HepG2 (cell line): ENCODE data around the gene WNK4. TPM values are rescaled to one million over a fixed set of nuclear protein-coding genes. Genes with fewer than 3 reads are reported as not detected.
A peak's percentile ranks its signal among the peaks of the same experiment; 100 is the strongest.

Source experiments
- CHD4 ChIP-seq: fragments of 200-600 bp; sonication (generic); IDR thresholded peaks from 2 replicates; pipeline ENCODE4 v1.7.0; 2017; ENCODE audit warnings: mild to moderate bottlenecking, low read length, borderline replicate concordance
- DRAP1 ChIP-seq: IDR thresholded peaks from 2 replicates; pipeline ENCODE4 v1.6.1; 2016; ENCODE audit warnings: missing genetic modification reagents, missing compliant biosample characterization
- FOSL2 ChIP-seq: sonication (generic); formaldehyde crosslinking; IDR thresholded peaks from 2 replicates; pipeline ENCODE4 v1.4.0; 2020; ENCODE audit warnings: missing genetic modification reagents
- GATA4 ChIP-seq: sonication (generic); IDR thresholded peaks from 2 replicates; pipeline ENCODE4 v1.6.1; 2016; ENCODE audit warnings: antibody characterized with exemption, low read depth, borderline replicate concordance
- HIC2 ChIP-seq: sonication (generic); formaldehyde crosslinking; IDR thresholded peaks from 2 replicates; pipeline ENCODE4 v1.9.0; 2022; ENCODE audit warnings: low read depth, missing genetic modification reagents
- HOXA5 ChIP-seq: sonication (generic); formaldehyde crosslinking; IDR thresholded peaks from 2 replicates; pipeline ENCODE4 v1.4.0; 2020; ENCODE audit warnings: missing genetic modification reagents
- IKZF4 ChIP-seq: sonication (generic); formaldehyde crosslinking; IDR thresholded peaks from 2 replicates; pipeline ENCODE4 v1.5.1; 2020; ENCODE audit warnings: borderline replicate concordance, mild to moderate bottlenecking, low read depth, missing genetic modification reagents; ENCODE audit errors: not compliant biosample characterization
- JUN ChIP-seq: sonication (generic); formaldehyde crosslinking; IDR thresholded peaks from 2 replicates; pipeline ENCODE4 v1.4.0; 2020; ENCODE audit warnings: mild to moderate bottlenecking, missing genetic modification reagents
- KLF11 ChIP-seq: IDR thresholded peaks from 2 replicates; pipeline ENCODE4 v1.6.1; 2016; ENCODE audit warnings: missing compliant biosample characterization
- PHF21A ChIP-seq: sonication (generic); formaldehyde crosslinking; IDR thresholded peaks from 2 replicates; pipeline ENCODE4 v1.5.0; 2020; ENCODE audit warnings: mild to moderate bottlenecking, missing genetic modification reagents
- RCOR2 ChIP-seq: IDR thresholded peaks from 2 replicates; pipeline ENCODE4 v1.6.1; 2016; ENCODE audit warnings: missing biosample characterization, missing genetic modification reagents
- ZBTB8A ChIP-seq: sonication (generic); formaldehyde crosslinking; IDR thresholded peaks from 2 replicates; pipeline ENCODE4 v1.4.0; 2020; ENCODE audit warnings: mild to moderate bottlenecking, low read depth, missing genetic modification reagents, borderline replicate concordance
- ZFP62 ChIP-seq: sonication (generic); formaldehyde crosslinking; IDR thresholded peaks from 2 replicates; pipeline ENCODE4 v1.4.0; 2020; ENCODE audit warnings: missing genetic modification reagents
- ZFY ChIP-seq: sonication (generic); formaldehyde crosslinking; IDR thresholded peaks from 2 replicates; pipeline ENCODE4 v1.4.0; 2020; ENCODE audit warnings: missing genetic modification reagents
- ZKSCAN1 ChIP-seq: fragments of 150-350 bp; IDR thresholded peaks from 2 replicates; pipeline ENCODE4 v1.6.1; 2014; ENCODE audit warnings: low read length
- ZNF10 ChIP-seq: sonication (generic); formaldehyde crosslinking; IDR thresholded peaks from 2 replicates; pipeline ENCODE4 v1.4.0; 2020; ENCODE audit warnings: mild to moderate bottlenecking, low read depth, missing genetic modification reagents, borderline replicate concordance
- ZNF138 ChIP-seq: sonication (generic); formaldehyde crosslinking; IDR thresholded peaks from 2 replicates; pipeline ENCODE4 v1.5.0; 2020; ENCODE audit warnings: mild to moderate bottlenecking, low read depth, missing genetic modification reagents
- ZNF326 ChIP-seq: sonication (generic); formaldehyde crosslinking; IDR thresholded peaks from 2 replicates; pipeline ENCODE4 v1.4.0; 2020; ENCODE audit warnings: missing genetic modification reagents, borderline replicate concordance
- ZNF468 ChIP-seq: sonication (generic); formaldehyde crosslinking; IDR thresholded peaks from 2 replicates; pipeline ENCODE4 v1.8.0; 2022; ENCODE audit warnings: mild to moderate bottlenecking, moderate library complexity, missing genetic modification reagents
- ZNF543 ChIP-seq: sonication (generic); formaldehyde crosslinking; IDR thresholded peaks from 2 replicates; pipeline ENCODE4 v1.4.0; 2020; ENCODE audit warnings: mild to moderate bottlenecking, missing genetic modification reagents
- ZNF567 ChIP-seq: sonication (generic); formaldehyde crosslinking; IDR thresholded peaks from 2 replicates; pipeline ENCODE4 v1.8.1; 2023; ENCODE audit warnings: mild to moderate bottlenecking, missing genetic modification reagents, borderline replicate concordance
- ZNF724P ChIP-seq: sonication (generic); formaldehyde crosslinking; IDR thresholded peaks from 2 replicates; pipeline ENCODE4 v1.8.0; 2022; ENCODE audit warnings: missing genetic modification reagents, borderline replicate concordance
- ZNF777 ChIP-seq: sonication (generic); formaldehyde crosslinking; IDR thresholded peaks from 2 replicates; pipeline ENCODE4 v1.4.0; 2020; ENCODE audit warnings: missing genetic modification reagents
- ZNF781 ChIP-seq: sonication (generic); formaldehyde crosslinking; IDR thresholded peaks from 2 replicates; pipeline ENCODE4 v1.5.1; 2020; ENCODE audit warnings: borderline replicate concordance, mild to moderate bottlenecking, missing genetic modification reagents; ENCODE audit errors: not compliant biosample characterization
- ZNF839 ChIP-seq: sonication (generic); formaldehyde crosslinking; IDR thresholded peaks from 2 replicates; pipeline ENCODE4 v1.4.0; 2020; ENCODE audit warnings: missing genetic modification reagents, mild to moderate bottlenecking, borderline replicate concordance
- polyA plus RNA-seq, 8 experiments: library from polyadenylated mRNA; depleted of rRNA in 3 of 8; stranded (reverse) in 7 of 8; unstranded in 1 of 8; fragments of >200 nt; fragmentation: Illumina TruSeq in 4 of 8; extraction: Trizol in 4 of 8; gene quantifications; 2 replicates each; pipeline versions ENCODE4 v1.2.1 to v1.2.3, GENCODE V29; 2011 to 2016; ENCODE audit warnings: low read depth in 4 of 8, missing spikeins in 1 of 8, mixed read lengths in 1 of 8; ENCODE audit not compliant: insufficient read depth in 1 of 8
- total RNA-seq, 5 experiments: library from RNA; depleted of rRNA; stranded (reverse); fragments of >200 nt; fragmentation: Illumina TruSeq; extraction: Trizol; gene quantifications; 2 replicates each; pipeline ENCODE4 v1.2.3, GENCODE V29; 2016; ENCODE audit warnings: low read depth in 1 of 5
- TF ChIP-seq, protein P1 (sequence below): sonication (generic); formaldehyde crosslinking; IDR thresholded peaks from 2 replicates; pipeline ENCODE4 v1.4.0; 2020; ENCODE audit warnings: missing genetic modification reagents

The WNK4 gene
- total and polyA plus RNA-seq, 2 of the 13 experiments (the other 11 are each of a cell fraction or from before 2014, with no cell fraction given), result 2.7 to 13.7 TPM

- no peak; the same call in 1 of the 2 replicates for TF ChIP-seq HOXA5
- TF ChIP-seq GATA4, result no peak
- TF ChIP-seq ZBTB8A (CRISPR knock-in tag), result no peak; the same call in 1 of the 2 replicates
- TF ChIP-seq ZNF138 (CRISPR knock-in tag), result peak; percentile 48; the same call in 1 of the 2 replicates
- no peak for TF ChIP-seq ZNF724P
- TF ChIP-seq RCOR2 (CRISPR knock-in tag), result no peak
- TF ChIP-seq HIC2, result peak; percentile 33; the same call in 1 of the 2 replicates
- peak; percentile 75 for TF ChIP-seq ZNF781 (CRISPR knock-in tag)
- TF ChIP-seq ZNF567 (CRISPR knock-in tag), result no peak
- TF ChIP-seq ZFP62 (CRISPR knock-in tag), result no peak
- TF ChIP-seq DRAP1 (CRISPR knock-in tag), result no peak; the same call in 1 of the 2 replicates
- TF ChIP-seq KLF11 (CRISPR knock-in tag), result no peak
- peak; percentile 85 for TF ChIP-seq ZFY (CRISPR knock-in tag)
- no peak for TF ChIP-seq ZNF543 (CRISPR knock-in tag)
- no peak for TF ChIP-seq CHD4
- no peak for TF ChIP-seq ZNF468 (CRISPR knock-in tag)
- TF ChIP-seq ZNF777 (CRISPR knock-in tag), result no peak
- TF ChIP-seq PHF21A (CRISPR knock-in tag), result no peak
- no peak for TF ChIP-seq ZNF839 (CRISPR knock-in tag)
- 0 out of 2 replicates have a peak, but pooled peaks have one; percentile 74 for TF ChIP-seq ZNF10 (CRISPR knock-in tag)
- peak; percentile 22 for TF ChIP-seq IKZF4 (CRISPR knock-in tag)
- TF ChIP-seq ZNF326, result no peak
- TF ChIP-seq FOSL2 (CRISPR knock-in tag), result peak; percentile 23; the same call in 1 of the 2 replicates
- no peak for TF ChIP-seq ZKSCAN1
- TF ChIP-seq, protein P1, sequence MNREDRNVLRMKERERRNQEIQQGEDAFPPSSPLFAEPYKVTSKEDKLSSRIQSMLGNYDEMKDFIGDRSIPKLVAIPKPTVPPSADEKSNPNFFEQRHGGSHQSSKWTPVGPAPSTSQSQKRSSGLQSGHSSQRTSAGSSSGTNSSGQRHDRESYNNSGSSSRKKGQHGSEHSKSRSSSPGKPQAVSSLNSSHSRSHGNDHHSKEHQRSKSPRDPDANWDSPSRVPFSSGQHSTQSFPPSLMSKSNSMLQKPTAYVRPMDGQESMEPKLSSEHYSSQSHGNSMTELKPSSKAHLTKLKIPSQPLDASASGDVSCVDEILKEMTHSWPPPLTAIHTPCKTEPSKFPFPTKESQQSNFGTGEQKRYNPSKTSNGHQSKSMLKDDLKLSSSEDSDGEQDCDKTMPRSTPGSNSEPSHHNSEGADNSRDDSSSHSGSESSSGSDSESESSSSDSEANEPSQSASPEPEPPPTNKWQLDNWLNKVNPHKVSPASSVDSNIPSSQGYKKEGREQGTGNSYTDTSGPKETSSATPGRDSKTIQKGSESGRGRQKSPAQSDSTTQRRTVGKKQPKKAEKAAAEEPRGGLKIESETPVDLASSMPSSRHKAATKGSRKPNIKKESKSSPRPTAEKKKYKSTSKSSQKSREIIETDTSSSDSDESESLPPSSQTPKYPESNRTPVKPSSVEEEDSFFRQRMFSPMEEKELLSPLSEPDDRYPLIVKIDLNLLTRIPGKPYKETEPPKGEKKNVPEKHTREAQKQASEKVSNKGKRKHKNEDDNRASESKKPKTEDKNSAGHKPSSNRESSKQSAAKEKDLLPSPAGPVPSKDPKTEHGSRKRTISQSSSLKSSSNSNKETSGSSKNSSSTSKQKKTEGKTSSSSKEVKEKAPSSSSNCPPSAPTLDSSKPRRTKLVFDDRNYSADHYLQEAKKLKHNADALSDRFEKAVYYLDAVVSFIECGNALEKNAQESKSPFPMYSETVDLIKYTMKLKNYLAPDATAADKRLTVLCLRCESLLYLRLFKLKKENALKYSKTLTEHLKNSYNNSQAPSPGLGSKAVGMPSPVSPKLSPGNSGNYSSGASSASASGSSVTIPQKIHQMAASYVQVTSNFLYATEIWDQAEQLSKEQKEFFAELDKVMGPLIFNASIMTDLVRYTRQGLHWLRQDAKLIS, result no peak
- no peak for TF ChIP-seq JUN (CRISPR knock-in tag)
Measured at GRCh38 chr17:42744283-42744805, 36.1 kb upstream of the WNK4 start (continued).
